GM18951 (cell line): Measurements from ENCODE around the gene CFAP58.

ENCODE experiments used
- POLR2A ChIP-seq: IDR thresholded peaks from 4 replicates; pipeline ENCODE4 v1.6.1; 2011; ENCODE audit warnings: mild to moderate bottlenecking; ENCODE audit not compliant: insufficient read length, insufficient read depth; ENCODE audit errors: extremely low read depth
- in situ Hi-C: fragments of 300-500 bp; cut with MboI; formaldehyde crosslinking; loops from one replicate; pipeline ENCODE4 v1.12.0; 2022; ENCODE audit warnings: low sequenced_read_pairs, mixed read lengths, inconsistent platforms; ENCODE audit not compliant: unreplicated experiment

Gene CFAP58

GRCh38 chr10:104334965-104335650 lies 18.5 kb upstream of the CFAP58 start:
- in situ Hi-C loops, result no loop called here
- TF ChIP-seq POLR2A, result no peak

GRCh38 chr10:104336821-104337467 lies 16.7 kb upstream of the CFAP58 start:
- TF ChIP-seq POLR2A, result no peak
- in situ Hi-C loops, result no loop called here

GRCh38 chr10:104337521-104337984 lies 16.1 kb upstream of the CFAP58 start:
- in situ Hi-C loops, result no loop called here
- TF ChIP-seq POLR2A, result no peak

- in situ Hi-C loops, result no loop called here
- TF ChIP-seq POLR2A, result peak; percentile 92
Observed at GRCh38 chr10:104337985-104338735, 15.5 kb upstream of the CFAP58 start, which contains the start of gene ITPRIP. Gene ITPRIP, minus strand, starts transcription at chr10:104338465. Its CDS starts 22,414 bp downstream, at chr10:104316051.

GRCh38 chr10:104339469-104340110 lies 14.0 kb upstream of the CFAP58 start:
- TF ChIP-seq POLR2A, result no peak
- in situ Hi-C loops, result no loop called here

GRCh38 chr10:104340111-104340526 lies 13.5 kb upstream of the CFAP58 start:
- in situ Hi-C loops, result no loop called here
- TF ChIP-seq POLR2A, result no peak

- in situ Hi-C loops, result no loop called here
- TF ChIP-seq POLR2A, result no peak
Observed at GRCh38 chr10:104340641-104341040, 13.0 kb upstream of the CFAP58 start.

GRCh38 chr10:104342941-104343411 lies 10.7 kb upstream of the CFAP58 start:
- in situ Hi-C loops, result no loop called here
- no peak for TF ChIP-seq POLR2A

- in situ Hi-C loops, result no loop called here
- TF ChIP-seq POLR2A, result no peak
Observed at GRCh38 chr10:104344219-104344618, 9.4 kb upstream of the CFAP58 start.

- no peak for TF ChIP-seq POLR2A
- in situ Hi-C loops, result loop anchor here (5.0 kb wide), 1 partner anchor 43 kb away; no protein-coding TSS in a partner anchor
Observed at GRCh38 chr10:104345515-104345914, 8.1 kb upstream of the CFAP58 start.

- no peak for TF ChIP-seq POLR2A
- in situ Hi-C loops, result loop anchor here (5.0 kb wide), 1 partner anchor 44 kb away; no protein-coding TSS in a partner anchor
Observed at GRCh38 chr10:104345941-104346340, 7.7 kb upstream of the CFAP58 start.

GRCh38 chr10:104347295-104348045 lies 6.2 kb upstream of the CFAP58 start:
- in situ Hi-C loops, result loop anchor here (5.0 kb wide), 1 partner anchor 45 kb away; no protein-coding TSS in a partner anchor
- no peak for TF ChIP-seq POLR2A
